ENCODE results near the gene TGFA.

TGFA gene

DNA sequence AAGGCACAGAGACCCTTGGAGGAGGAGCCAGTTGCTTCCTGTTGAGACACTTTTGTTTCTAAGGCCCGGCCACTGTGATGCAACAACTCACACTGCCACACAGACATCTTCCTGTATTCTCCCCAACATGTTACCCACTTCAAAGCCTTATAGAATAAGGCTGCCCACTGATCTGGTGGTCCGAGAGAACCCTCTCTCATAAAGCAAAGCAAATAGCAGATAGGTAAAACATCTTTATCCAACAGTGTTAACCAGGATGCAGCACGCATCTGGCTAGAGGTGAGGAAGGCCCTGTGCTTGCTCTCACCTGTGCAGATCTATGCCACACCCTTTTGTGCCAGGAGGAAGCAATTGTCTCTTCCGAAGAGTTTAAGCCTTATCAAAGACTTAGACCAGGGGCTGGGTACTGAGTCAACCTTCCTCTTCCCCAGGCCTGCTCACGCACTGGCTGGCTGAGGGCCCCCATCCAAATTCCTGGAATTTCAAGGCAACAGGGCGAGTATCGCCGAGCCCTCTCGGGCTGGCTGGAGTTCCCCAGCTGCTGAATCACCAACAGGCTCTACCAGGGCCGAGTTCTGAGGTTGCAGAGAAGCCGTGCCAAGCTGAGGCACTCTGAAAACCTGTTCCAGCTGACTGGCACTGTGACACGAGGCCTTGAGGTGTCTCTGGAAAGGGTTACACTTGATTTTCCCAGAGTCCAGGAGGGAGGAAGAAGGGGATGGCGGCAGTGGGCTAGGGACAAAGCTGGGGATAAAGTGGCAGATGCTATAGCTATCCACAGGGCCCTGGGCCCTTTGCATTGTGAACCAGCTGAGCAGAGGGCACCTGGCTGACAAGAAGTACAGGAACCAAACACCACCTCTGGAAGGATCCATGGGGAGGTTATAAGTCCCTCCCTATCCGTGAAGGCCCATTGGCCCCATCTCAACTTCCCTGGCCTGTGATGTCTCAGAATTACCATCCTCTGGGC, 29.3 kb downstream of the TGFA start:
- no peak for FAIRE-seq

DNA sequence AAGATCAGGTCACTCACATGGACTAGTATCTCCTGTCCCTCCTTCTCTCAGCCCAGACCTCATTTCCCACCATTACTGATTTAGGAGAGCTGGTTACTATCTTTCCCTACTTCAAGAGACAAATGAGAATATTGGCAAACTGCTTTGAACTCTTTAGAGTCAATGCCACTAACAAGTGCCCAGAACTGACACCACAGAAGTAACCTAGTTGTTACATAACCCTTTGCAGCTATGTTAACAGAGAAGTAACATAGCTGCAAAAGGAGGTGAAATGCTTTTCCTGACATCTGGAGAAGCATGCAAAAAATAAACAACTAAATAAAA, 30.0 kb downstream of the TGFA start:
- no peak for FAIRE-seq

DNA sequence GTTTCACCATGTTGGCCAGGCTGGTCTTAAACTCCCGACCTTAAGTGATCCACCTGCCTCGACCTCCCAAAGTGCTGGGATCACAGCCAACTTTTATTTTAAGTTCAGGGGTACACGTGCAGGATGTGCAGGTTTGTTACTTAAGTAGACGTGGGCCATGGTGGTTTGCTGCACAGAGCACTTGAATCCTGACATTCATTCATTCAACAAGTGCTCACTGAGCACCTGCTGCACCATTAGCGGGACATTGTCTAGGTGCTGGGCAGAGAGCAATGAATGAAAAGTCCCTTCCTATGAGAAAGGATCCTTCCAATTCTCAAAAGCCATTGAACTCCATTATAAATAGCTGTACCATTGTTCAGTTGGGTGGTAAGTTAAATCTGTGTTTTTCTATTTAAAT, 31.0 kb downstream of the TGFA start:
- no peak for FAIRE-seq

GRCh38 chr2:70520825-70521224, 32.8 kb downstream of the TGFA start:
- FAIRE-seq = no peak

- no peak for FAIRE-seq
Observed at GRCh38 chr2:70519453-70519852, 34.2 kb downstream of the TGFA start.

GRCh38 chr2:70518557-70518956, 35.1 kb downstream of the TGFA start:
- no peak for FAIRE-seq

DNA sequence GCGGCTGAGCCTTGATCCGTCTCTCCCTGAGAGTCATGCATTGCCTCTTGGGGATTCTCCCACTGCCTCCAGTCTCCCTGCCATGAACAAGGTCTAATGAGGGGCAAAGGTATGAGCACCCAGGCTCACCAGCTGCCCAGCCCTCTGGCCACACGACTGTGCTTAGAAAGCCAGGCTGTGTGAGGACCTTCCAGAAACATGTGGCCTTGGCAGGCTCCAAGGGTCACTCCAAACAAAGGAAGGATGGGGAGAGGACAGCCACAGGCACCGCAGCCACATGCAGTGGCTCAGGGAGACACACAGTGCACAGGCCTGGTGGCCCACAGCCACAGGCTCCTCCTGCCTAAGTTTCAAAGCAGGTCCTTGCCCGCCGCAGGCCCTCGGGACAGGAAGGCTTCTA, 35.8 kb downstream of the TGFA start:
- FAIRE-seq = no peak

- no peak for FAIRE-seq
Observed at GRCh38 chr2:70516596-70516995, 37.0 kb downstream of the TGFA start.

- FAIRE-seq = no peak
Observed at GRCh38 chr2:70515938-70516337, 37.7 kb downstream of the TGFA start.

DNA sequence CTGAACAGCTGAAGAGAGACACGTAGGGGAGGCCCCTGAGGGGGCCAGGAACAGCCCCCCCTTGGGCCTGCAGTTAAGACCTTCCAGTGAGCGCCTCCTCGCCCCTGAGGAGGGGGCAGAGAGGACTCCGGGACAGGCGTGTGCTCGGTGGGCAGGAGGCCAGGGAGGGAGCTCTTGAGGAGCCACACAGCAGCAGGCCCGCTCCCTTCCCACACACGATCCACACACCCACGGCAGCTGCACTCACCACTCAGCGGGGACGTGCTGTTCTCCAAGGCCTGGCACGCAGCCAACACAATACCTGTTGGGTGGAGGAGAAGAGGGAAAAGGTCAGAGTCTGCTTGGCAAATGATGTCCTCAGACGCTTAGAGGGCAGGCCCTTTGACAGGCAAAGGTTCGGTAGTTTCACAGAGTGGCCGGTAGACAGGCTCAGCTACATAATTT, 39.0 kb downstream of the TGFA start:
- FAIRE-seq = no peak

DNA sequence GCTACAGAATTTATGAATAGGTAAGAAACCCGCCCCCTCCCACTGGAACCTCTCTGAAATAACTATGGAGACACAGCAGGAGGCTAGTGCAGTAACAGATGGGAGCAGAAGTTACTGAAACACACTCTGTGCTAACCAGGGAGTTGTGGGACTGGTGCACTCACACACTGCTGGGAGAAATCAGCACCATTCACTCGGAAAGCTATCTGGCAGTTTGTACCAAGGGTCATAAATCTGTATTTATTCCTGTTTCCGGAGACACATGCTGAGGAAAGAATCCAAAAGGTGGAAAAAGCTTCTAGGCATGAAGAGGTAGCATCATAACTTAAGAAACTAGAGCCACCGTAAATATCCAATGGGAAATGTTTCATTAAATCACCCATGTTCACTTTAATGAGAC, 39.9 kb downstream of the TGFA start:
- FAIRE-seq = no peak

GRCh38 chr2:70511971-70512729, 41.5 kb downstream of the TGFA start:
- no peak for FAIRE-seq

GRCh38 chr2:70510313-70510712, 43.3 kb downstream of the TGFA start:
- no peak for FAIRE-seq

GRCh38 chr2:70509565-70509964, 44.1 kb downstream of the TGFA start:
- no peak for FAIRE-seq

DNA sequence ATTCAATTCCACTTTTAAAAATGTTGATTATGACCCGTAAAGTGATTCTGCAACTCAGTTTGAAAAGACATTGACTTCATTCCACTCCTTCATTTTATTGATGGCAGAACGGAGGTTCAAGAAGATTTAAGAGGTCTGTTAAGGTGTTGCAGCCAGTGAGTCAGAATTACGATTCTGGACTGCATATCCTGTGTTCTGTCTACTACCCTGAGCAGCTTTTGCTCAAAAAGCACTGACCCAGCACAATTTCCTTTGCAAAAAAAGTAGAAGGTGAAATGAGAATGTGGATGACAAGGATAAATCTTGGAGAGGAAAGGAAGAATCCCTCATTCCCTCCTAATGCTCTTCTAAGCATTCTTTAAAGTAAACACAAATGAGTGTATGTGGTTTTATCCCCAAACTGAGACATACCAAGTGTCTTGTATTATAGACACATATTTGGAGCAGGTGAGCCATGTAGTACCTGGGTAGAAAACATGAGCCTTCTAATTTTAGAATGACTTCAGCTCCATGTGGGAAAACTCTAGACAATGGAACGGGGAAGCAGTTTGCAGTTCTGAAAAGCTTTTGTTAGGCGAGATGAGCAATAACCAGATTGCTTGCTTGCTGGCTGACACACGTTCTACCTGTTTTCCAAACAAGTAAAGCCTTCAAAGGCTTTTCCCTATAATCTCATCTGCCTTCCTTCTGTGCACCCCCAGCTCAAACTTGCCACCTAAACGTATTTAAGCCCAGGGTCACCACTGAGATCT, 44.7 kb downstream of the TGFA start:
- FAIRE-seq = no peak

GRCh38 chr2:70505613-70506391, 47.8 kb downstream of the TGFA start:
- no peak for FAIRE-seq

- FAIRE-seq = no peak
Observed at GRCh38 chr2:70504750-70505149, 48.9 kb downstream of the TGFA start.

- FAIRE-seq = no peak
Observed at GRCh38 chr2:70503896-70504295, 49.7 kb downstream of the TGFA start.

GRCh38 chr2:70501728-70502127, 51.9 kb downstream of the TGFA start:
- FAIRE-seq = no peak

DNA sequence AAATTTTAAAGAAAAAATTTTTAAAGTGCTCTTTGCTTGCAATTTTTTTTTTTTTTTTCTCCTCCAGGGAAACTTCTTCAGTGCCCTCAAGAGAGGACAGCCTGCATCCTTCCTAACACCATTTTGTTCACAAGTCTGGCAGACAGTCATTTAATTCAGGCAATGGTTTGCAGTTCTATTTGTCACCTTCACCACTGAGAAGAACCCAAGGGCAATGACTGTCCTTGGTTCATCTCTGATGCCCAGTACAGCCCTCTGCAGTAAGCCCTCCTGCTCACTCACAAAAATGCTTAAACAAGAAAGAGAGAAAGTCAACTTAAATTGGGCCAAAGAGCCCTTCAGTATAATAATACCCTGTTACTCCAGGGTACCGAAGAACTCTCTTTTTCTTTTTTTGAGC, 52.4 kb downstream of the TGFA start:
- no peak for FAIRE-seq

DNA sequence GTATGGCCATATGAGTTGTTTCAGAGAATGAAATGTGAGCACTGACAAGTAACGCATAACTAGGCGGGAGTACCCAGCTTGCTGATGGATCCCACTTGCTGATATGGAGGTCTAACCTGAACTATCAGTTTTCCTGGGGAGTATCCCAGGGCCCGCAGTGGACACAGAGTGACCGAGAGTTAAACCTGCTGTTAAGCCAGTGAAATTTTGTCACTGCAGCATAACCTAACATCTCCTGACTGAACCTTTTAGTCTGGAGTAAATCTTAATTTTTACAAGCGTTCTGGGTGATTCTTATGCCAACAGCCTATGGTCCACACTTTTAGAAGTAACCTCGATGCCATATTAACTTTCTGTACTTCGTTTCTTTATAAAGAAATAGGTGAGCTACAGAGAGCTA, 54.4 kb downstream of the TGFA start:
- FAIRE-seq = no peak

DNA sequence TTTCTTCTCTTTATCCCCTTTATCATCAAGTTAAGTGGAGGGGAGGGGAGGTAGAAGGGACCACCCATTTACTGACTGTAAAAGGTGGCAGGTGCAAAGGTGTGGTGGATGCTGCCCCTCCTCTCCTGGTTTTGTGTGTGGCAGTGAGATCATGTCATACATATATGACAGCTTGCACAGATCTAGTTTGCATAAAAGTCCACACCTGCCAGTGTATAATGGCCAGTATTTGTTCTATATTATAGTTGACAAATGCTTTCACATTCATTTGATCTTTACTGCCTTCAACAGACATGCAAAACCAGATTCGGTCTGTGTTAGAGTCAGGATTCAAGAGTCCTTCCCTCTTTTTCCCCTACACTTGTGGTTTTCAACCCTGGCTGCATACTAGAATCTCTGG, 55.1 kb downstream of the TGFA start:
- no peak for FAIRE-seq

- FAIRE-seq = no peak
Observed at GRCh38 chr2:70498054-70498453, 55.6 kb downstream of the TGFA start.

Measured in islet of Langerhans (tissue), 1 donor.